HepG2 (cell line): ENCODE measurements around the gene EYA2. TPM values are rescaled to one million over a fixed set of nuclear protein-coding genes. Genes with fewer than 3 reads are reported as not detected.
A peak's percentile ranks its signal among the peaks of the same experiment; 100 is the strongest.

Source experiments
- ARHGAP35 ChIP-seq: sonication (generic); formaldehyde crosslinking; IDR thresholded peaks from 2 replicates; pipeline ENCODE4 v1.9.0; 2022; ENCODE audit warnings: mild to moderate bottlenecking, inconsistent platforms, moderate library complexity, missing genetic modification reagents, borderline replicate concordance
- CBX5 ChIP-seq: sonication (generic); formaldehyde crosslinking; IDR thresholded peaks from 2 replicates; pipeline ENCODE4 v1.4.0; 2020; ENCODE audit warnings: missing genetic modification reagents, borderline replicate concordance
- CHD4 ChIP-seq: fragments of 200-600 bp; sonication (generic); IDR thresholded peaks from 2 replicates; pipeline ENCODE4 v1.7.0; 2017; ENCODE audit warnings: mild to moderate bottlenecking, low read length, borderline replicate concordance
- HMG20B ChIP-seq: conservative IDR thresholded peaks from 2 replicates; pipeline ENCODE4 v1.6.1; 2016; ENCODE audit warnings: missing genetic modification reagents, missing compliant biosample characterization
- HMGA1 ChIP-seq: sonication (generic); formaldehyde crosslinking; conservative IDR thresholded peaks from 2 replicates; pipeline ENCODE4 v1.4.0; 2020; ENCODE audit warnings: missing genetic modification reagents
- KAT7 ChIP-seq: IDR thresholded peaks from 2 replicates; pipeline ENCODE4 v1.6.1; 2018; ENCODE audit warnings: borderline replicate concordance, missing compliant biosample characterization
- POLR2G ChIP-seq: fragments of 200-400 bp; formaldehyde crosslinking; IDR thresholded peaks from 2 replicates; pipeline ENCODE4 v1.6.1; 2018; ENCODE audit warnings: mild to moderate bottlenecking, low read depth, low read length, moderate library complexity
- SMAD3 ChIP-seq: sonication (generic); formaldehyde crosslinking; IDR thresholded peaks from 2 replicates; pipeline ENCODE4 v1.4.0; 2020; ENCODE audit warnings: missing genetic modification reagents
- TBL1XR1 ChIP-seq: fragments of 150-350 bp; IDR thresholded peaks from 2 replicates; pipeline ENCODE4 v1.6.1; 2014; ENCODE audit warnings: borderline replicate concordance, low read length; ENCODE audit not compliant: partially characterized antibody
- TGIF2 ChIP-seq: IDR thresholded peaks from 2 replicates; pipeline ENCODE4 v1.6.1; 2016; ENCODE audit warnings: control low read depth, missing compliant biosample characterization
- TMF1 ChIP-seq: sonication (generic); formaldehyde crosslinking; IDR thresholded peaks from 2 replicates; pipeline ENCODE4 v1.8.1; 2022; ENCODE audit warnings: low read depth, missing genetic modification reagents
- ZBTB20 ChIP-seq: sonication (generic); formaldehyde crosslinking; IDR thresholded peaks from 2 replicates; pipeline ENCODE4 v1.8.1; 2023; ENCODE audit warnings: missing genetic modification reagents, low read depth, mild to moderate bottlenecking, borderline replicate concordance
- ZC3H13 ChIP-seq: sonication (generic); formaldehyde crosslinking; IDR thresholded peaks from 2 replicates; pipeline ENCODE4 v1.8.1; 2023; ENCODE audit warnings: mild to moderate bottlenecking, missing genetic modification reagents, moderate library complexity
- ZFP62 ChIP-seq: sonication (generic); formaldehyde crosslinking; IDR thresholded peaks from 2 replicates; pipeline ENCODE4 v1.4.0; 2020; ENCODE audit warnings: missing genetic modification reagents
- ZNF17 ChIP-seq: sonication (generic); formaldehyde crosslinking; IDR thresholded peaks from 2 replicates; pipeline ENCODE4 v1.5.0; 2020; ENCODE audit warnings: mild to moderate bottlenecking, missing genetic modification reagents
- ZNF235 ChIP-seq: sonication (generic); formaldehyde crosslinking; IDR thresholded peaks from 2 replicates; pipeline ENCODE4 v1.8.1; 2023; ENCODE audit warnings: mild to moderate bottlenecking, missing genetic modification reagents, borderline replicate concordance
- polyA plus RNA-seq, 8 experiments: library from polyadenylated mRNA; depleted of rRNA in 3 of 8; stranded (reverse) in 7 of 8; unstranded in 1 of 8; fragments of >200 nt; fragmentation: Illumina TruSeq in 4 of 8; extraction: Trizol in 4 of 8; gene quantifications; 2 replicates each; pipeline versions ENCODE4 v1.2.1 to v1.2.3, GENCODE V29; 2011 to 2016; ENCODE audit warnings: low read depth in 4 of 8, missing spikeins in 1 of 8, mixed read lengths in 1 of 8; ENCODE audit not compliant: insufficient read depth in 1 of 8
- total RNA-seq, 5 experiments: library from RNA; depleted of rRNA; stranded (reverse); fragments of >200 nt; fragmentation: Illumina TruSeq; extraction: Trizol; gene quantifications; 2 replicates each; pipeline ENCODE4 v1.2.3, GENCODE V29; 2016; ENCODE audit warnings: low read depth in 1 of 5
- TF ChIP-seq, protein P1 (sequence below): sonication (generic); formaldehyde crosslinking; IDR thresholded peaks from 2 replicates; pipeline ENCODE4 v1.4.0; 2020; ENCODE audit warnings: missing genetic modification reagents, mild to moderate bottlenecking, borderline replicate concordance
- TF ChIP-seq, protein P2 (sequence below): IDR thresholded peaks from 2 replicates; pipeline ENCODE4 v1.6.1; 2018; ENCODE audit warnings: missing genetic modification reagents
- TF ChIP-seq, protein P3 (sequence below): sonication (generic); formaldehyde crosslinking; IDR thresholded peaks from one replicate; pipeline ENCODE4 v1.5.1; 2020; ENCODE audit warnings: mild to moderate bottlenecking, missing genetic modification reagents; ENCODE audit errors: not compliant biosample characterization

EYA2 gene
- total and polyA plus RNA-seq, 2 of the 13 experiments (the other 11 are each of a cell fraction or from before 2014, with no cell fraction given), result not detected

DNA sequence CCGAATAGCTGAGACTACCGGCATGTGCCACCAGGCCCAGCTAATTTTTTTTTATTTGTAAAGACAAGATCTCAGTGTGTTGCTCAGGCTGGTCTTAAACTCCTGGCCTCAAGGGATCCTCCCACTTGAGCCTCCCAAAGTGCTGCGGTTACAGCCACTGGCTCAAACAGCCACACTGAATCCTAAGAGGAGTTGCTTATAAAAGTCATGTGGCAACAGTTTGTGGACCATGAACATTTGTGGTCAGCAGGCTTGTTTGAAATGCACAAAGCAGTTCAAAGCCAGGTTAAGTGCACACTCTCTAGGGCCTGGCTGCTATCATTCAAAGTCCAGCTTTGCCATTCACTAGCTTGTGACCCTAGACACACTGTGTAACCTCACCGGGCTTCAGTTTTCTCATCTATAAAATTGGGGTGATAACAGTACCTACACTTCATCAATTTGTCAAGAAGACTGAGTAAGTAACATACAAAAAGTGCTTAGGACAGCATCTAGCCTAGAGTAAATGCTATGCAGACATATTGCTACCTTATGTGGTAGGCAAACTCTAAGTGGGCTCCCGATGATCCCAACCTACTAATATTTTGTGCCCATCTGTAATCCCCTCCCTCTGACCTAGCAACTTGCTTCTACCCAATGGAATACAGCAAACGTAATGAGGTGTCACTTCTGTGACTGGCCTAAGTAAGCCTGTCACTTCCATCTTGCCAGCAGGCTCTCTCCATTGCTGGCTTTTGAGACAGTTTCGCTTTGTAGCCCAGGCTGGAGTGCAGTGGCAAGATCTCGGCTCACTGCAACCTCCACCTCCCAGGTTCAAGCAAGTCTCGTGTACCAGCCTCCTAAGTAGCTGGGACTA lies 338.9 kb downstream of the EYA2 start (continued):
- no peak for TF ChIP-seq POLR2G
- TF ChIP-seq, protein P1, sequence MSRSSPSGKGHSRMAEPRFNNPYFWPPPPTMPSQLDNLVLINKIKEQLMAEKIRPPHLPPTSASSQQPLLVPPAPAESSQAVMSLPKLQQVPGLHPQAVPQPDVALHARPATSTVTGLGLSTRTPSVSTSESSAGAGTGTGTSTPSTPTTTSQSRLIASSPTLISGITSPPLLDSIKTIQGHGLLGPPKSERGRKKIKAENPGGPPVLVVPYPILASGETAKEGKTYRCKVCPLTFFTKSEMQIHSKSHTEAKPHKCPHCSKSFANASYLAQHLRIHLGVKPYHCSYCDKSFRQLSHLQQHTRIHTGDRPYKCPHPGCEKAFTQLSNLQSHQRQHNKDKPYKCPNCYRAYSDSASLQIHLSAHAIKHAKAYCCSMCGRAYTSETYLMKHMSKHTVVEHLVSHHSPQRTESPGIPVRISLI (CRISPR knock-in tag), result peak; percentile 41; the same call in 1 of the 2 replicates
- peak; percentile 93; the same call in 1 of the 2 replicates for TF ChIP-seq CHD4
- TF ChIP-seq ZNF17 (CRISPR knock-in tag), result no peak
- peak; percentile 94 for TF ChIP-seq SMAD3
- TF ChIP-seq TBL1XR1, result peak; percentile 100
- TF ChIP-seq TGIF2 (CRISPR knock-in tag), result peak; percentile 93
- TF ChIP-seq TMF1, result peak; percentile 43; the same call in 1 of the 2 replicates
- no peak for TF ChIP-seq ZNF235
- TF ChIP-seq KAT7, result no peak
- TF ChIP-seq, protein P2, sequence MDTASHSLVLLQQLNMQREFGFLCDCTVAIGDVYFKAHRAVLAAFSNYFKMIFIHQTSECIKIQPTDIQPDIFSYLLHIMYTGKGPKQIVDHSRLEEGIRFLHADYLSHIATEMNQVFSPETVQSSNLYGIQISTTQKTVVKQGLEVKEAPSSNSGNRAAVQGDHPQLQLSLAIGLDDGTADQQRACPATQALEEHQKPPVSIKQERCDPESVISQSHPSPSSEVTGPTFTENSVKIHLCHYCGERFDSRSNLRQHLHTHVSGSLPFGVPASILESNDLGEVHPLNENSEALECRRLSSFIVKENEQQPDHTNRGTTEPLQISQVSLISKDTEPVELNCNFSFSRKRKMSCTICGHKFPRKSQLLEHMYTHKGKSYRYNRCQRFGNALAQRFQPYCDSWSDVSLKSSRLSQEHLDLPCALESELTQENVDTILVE (CRISPR knock-in tag), result peak; percentile 77; the same call in 1 of the 2 replicates
- TF ChIP-seq HMGA1, result no peak
- TF ChIP-seq, protein P3, sequence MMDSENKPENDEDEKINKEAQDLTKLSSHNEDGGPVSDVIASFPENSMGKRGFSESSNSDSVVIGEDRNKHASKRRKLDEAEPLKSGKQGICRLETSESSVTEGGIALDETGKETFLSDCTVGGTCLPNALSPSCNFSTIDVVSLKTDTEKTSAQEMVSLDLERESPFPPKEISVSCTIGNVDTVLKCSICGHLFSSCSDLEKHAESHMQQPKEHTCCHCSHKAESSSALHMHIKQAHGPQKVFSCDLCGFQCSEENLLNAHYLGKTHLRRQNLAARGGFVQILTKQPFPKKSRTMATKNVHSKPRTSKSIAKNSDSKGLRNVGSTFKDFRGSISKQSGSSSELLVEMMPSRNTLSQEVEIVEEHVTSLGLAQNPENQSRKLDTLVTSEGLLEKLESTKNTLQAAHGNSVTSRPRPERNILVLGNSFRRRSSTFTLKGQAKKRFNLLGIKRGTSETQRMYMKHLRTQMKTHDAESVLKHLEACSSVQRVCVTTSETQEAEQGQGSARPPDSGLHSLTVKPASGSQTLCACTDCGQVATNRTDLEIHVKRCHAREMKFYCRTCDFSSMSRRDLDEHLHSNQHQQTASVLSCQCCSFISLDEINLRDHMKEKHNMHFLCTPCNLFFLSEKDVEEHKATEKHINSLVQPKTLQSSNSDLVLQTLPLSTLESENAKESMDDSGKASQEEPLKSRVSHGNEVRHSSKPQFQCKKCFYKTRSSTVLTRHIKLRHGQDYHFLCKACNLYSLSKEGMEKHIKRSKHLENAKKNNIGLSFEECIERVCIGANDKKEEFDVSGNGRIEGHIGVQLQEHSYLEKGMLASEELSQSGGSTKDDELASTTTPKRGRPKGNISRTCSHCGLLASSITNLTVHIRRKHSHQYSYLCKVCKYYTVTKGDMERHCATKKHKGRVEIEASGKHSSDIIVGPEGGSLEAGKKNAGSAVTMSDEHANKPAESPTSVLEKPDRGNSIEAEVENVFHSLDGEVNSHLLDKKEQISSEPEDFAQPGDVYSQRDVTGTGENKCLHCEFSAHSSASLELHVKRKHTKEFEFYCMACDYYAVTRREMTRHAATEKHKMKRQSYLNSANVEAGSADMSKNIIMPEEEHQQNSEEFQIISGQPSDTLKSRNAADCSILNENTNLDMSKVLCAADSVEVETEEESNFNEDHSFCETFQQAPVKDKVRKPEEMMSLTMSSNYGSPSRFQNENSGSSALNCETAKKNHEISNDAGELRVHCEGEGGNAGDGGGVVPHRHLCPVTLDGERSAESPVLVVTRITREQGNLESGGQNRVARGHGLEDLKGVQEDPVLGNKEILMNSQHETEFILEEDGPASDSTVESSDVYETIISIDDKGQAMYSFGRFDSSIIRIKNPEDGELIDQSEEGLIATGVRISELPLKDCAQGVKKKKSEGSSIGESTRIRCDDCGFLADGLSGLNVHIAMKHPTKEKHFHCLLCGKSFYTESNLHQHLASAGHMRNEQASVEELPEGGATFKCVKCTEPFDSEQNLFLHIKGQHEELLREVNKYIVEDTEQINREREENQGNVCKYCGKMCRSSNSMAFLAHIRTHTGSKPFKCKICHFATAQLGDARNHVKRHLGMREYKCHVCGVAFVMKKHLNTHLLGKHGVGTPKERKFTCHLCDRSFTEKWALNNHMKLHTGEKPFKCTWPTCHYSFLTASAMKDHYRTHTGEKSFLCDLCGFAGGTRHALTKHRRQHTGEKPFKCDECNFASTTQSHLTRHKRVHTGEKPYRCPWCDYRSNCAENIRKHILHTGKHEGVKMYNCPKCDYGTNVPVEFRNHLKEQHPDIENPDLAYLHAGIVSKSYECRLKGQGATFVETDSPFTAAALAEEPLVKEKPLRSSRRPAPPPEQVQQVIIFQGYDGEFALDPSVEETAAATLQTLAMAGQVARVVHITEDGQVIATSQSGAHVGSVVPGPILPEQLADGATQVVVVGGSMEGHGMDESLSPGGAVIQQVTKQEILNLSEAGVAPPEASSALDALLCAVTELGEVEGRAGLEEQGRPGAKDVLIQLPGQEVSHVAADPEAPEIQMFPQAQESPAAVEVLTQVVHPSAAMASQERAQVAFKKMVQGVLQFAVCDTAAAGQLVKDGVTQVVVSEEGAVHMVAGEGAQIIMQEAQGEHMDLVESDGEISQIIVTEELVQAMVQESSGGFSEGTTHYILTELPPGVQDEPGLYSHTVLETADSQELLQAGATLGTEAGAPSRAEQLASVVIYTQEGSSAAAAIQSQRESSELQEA (CRISPR knock-in tag), result no peak
- TF ChIP-seq ZFP62 (CRISPR knock-in tag), result no peak
- no peak for TF ChIP-seq ZBTB20 (CRISPR knock-in tag)
- no peak for TF ChIP-seq ARHGAP35 (CRISPR knock-in tag)
- TF ChIP-seq ZC3H13 (CRISPR knock-in tag), result peak; percentile 78; the same call in 1 of the 2 replicates
- TF ChIP-seq HMG20B (CRISPR knock-in tag), result peak; percentile 87
- TF ChIP-seq CBX5 (CRISPR knock-in tag), result peak; percentile 98; the same call in 1 of the 2 replicates
